Fibroblast of peridontal ligament (primary cell): ENCODE data around the gene C1QC.
"Not testable (repeated sequence)": the region's sequence is repeated elsewhere in the genome, so short reads cannot be mapped to it uniquely, and the experiment has no call there.

Experiments used
- DNase-seq: peaks from one replicate; pipeline ENCODE4 v3.0.0-alpha.2; 2010; ENCODE audit errors: extremely low read depth

C1QC gene

GRCh38 chr1:22650089-22650693 lies 6.8 kb downstream of the C1QC start:
- DNase-seq = no peak

- DNase-seq = no peak
Observed at GRCh38 chr1:22651941-22652856, 8.8 kb downstream of the C1QC start.

DNA sequence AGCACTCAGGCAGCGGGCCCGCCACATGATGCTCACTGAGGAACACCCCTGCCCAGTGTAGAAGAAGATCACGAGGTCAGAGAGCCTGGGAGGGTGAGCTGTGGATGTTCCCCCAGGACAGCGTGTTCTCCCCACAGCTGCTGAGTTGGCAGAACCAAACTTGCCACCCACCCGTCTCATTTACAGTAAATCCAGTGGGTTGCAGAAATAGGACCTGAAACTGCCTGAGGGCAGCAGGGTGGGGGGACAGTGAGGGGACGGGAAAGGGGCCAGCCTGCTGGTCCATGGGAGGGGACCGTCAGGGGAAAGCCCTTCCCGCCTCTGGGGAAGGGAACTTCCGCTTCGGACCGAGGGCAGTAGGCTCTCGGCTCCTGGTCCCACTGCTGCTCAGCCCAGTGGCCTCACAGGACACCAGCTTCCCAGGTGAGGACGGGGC lies 9.5 kb downstream of the C1QC start, which contains the start of gene C1QB:
C1QB (plus strand) TSS at position 356 of the 436 bp plus-strand sequence. CDS start 6,227 bp downstream, outside the sequence.
- DNase-seq = no peak

DNA sequence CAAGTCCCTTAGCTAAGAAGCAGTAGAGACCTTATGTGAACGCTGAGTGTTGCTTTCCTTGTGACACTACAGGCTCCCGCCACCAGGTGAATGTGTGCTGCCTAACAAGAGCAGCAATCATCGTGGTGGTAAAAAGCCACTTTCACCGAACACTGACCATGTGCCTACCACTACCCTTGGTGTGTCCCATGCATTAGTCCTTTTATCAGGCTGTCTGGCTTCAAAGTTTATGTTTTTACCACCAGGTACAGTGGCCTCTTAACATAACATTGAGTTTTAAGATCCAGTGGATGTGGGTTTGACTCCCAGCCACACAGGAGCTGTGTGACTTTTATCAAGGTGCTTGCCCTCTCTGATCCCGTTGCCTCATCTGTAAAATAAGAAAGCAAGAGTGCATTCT lies 11.3 kb downstream of the C1QC start:
- no peak for DNase-seq

- DNase-seq = no peak
Observed at GRCh38 chr1:22658385-22659163, 15.1 kb downstream of the C1QC start.

DNA sequence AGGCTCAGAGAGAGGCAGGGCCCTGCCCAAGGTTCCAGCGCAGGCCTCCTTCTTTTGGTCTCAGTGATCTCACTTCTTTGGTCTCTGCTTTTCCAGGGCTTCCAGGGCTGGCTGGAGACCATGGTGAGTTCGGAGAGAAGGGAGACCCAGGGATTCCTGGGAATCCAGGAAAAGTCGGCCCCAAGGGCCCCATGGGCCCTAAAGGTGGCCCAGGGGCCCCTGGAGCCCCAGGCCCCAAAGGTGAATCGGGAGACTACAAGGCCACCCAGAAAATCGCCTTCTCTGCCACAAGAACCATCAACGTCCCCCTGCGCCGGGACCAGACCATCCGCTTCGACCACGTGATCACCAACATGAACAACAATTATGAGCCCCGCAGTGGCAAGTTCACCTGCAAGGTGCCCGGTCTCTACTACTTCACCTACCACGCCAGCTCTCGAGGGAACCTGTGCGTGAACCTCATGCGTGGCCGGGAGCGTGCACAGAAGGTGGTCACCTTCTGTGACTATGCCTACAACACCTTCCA lies 17.3 kb downstream of the C1QC start:
- no peak for DNase-seq

DNA sequence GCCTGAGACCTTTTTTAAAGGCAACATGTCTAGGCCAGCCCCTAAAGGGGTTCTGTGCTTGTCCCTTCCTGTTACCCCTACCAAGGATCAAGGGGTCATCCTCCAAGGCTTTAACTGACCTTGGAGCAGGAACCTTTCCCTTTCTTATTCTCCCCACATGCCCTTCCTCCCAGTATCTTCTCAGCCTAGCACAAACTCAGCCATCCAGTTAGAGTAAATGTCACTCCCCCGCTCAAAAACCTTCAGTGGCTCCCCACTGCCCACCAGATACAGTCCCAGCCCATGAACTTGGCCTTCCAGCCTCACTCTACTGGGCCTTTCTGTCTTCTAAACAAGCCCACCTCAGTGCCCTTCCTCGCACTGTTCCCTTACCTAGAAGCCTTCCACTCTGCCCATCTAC lies 18.4 kb downstream of the C1QC start:
- DNase-seq = no peak

DNA sequence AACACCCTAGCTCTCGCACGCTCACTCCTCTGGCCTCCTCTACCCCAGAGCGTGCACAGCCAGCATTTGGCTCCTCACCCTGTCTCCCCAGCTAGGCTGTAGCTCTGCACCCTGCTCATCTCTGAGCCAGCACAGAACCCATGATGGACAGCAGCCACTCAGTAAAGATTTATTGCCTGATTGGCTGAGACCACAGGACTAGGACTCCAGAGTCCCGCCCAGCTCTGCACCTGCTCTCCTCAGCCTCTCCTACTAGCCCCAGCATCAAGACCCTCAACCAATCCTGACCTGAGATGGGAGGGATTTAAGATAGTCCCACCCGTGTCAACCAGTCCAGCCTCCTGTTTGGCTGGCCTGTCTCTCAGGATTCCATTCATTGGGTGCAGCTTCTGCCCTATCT lies 18.9 kb downstream of the C1QC start:
- no peak for DNase-seq

GRCh38 chr1:22662986-22663408 lies 19.6 kb downstream of the C1QC start:
- DNase-seq = no peak

GRCh38 chr1:22665752-22666151 lies 22.3 kb downstream of the C1QC start:
- peak; percentile 3 for DNase-seq

- DNase-seq = no peak
Observed at GRCh38 chr1:22666412-22666811, 23.0 kb downstream of the C1QC start.

DNA sequence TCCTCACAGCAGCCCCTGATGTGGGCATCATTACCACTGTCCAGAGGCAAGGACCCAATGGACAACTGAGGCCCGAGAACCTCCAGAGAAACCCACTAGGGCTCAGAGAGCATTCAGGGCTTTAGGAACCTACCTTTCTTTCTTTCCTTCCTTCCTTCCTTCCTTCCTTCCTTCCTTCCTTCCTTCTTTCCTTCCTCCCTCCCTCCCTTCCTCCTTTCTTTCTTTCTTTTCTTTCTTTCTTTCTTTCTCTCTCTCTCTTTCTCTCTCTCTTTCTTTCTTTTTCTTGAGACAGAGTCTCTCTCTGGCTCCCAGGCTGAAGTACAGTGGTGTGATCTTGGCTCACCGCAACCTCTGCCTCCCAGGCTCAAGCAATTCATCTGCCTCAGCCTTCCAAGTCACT lies 25.4 kb downstream of the C1QC start:
- not testable (repeated sequence) for DNase-seq

DNA sequence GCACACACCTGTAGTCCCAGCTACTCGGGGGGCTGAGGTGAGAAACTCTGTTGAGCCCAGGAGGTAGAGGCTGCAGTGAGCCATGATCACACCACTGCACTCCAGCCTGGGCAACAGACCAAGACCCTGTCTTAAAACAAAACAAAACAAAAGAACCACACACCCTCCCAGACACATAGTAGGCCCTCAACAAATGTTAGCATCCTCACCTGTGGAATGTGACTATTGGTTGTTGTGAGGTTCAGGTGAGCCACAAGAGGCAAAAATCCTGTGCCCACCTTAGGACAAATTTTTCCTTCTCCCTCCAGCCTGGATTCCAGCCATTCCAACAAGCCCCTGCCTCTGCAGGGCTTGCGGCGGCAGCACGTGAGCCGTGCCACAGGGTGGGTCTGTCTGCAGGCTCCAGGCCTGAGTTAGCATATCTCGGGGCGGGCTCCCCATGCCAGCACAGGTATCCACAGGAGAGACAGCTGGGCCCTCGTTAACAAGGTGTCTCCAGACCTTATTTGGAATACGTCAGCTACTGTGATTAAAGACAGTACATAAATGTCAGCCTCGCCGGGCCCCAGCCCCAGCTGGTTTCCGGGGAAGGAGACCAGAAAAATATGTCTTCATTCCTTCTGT lies 27.0 kb downstream of the C1QC start:
- DNase-seq = no peak

DNA sequence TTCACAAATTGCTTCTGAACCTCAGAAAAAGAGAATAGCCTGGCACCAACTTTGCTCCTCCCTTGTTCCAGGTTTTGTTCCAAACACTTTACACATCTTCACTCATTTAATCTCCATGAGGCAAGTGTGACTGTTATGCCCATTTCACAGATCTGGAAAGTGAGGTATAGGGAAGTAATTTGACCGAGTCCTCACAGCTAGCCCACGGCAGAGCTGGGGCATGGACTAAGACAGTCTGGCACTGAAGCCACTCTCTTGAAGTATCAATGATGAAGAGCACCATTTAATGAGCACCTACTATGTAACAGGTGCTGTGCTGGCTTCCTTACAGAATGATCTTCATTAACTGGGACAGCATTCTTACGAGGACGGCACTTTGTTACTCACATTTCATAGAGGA lies 28.6 kb downstream of the C1QC start:
- no peak for DNase-seq

- DNase-seq = peak; percentile 72
Observed at GRCh38 chr1:22673486-22674409, 30.3 kb downstream of the C1QC start.

- no peak for DNase-seq
Observed at GRCh38 chr1:22674410-22674749, 30.9 kb downstream of the C1QC start.

GRCh38 chr1:22676151-22676550 lies 32.7 kb downstream of the C1QC start:
- DNase-seq = not testable (repeated sequence)

DNA sequence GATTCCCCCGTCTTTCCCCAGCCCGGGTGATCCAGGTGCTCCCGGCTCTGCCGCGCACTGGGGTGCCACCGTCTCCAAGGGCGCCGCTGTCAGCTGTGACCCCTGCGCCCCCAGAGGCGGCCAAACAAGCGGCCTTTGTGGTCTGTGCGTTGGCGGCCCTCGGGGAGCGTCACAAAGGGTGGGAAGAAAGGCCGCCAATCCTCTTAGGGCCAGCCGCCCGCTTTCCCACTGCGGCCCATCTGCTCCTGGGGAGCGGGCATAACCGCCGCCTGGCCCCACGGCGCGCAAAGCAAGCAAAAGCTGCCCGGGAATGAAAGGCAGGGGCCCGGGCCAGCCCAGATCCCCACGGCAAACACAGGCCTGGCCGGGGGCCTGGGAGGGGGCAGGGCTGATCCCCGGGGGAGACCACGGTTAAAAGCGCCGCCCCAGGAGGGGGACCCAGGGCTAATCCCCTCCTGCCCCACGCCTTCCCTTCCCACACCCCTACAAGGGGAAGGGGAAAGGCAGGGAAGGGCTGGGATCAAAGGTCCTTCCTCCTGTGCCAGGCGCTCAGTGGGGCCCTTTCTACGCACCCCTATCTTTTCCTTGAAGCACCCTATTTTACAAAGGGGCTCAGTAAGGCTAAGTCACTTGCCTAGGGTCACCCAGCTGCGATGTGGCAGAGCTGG lies 33.6 kb downstream of the C1QC start:
- DNase-seq = no peak

DNA sequence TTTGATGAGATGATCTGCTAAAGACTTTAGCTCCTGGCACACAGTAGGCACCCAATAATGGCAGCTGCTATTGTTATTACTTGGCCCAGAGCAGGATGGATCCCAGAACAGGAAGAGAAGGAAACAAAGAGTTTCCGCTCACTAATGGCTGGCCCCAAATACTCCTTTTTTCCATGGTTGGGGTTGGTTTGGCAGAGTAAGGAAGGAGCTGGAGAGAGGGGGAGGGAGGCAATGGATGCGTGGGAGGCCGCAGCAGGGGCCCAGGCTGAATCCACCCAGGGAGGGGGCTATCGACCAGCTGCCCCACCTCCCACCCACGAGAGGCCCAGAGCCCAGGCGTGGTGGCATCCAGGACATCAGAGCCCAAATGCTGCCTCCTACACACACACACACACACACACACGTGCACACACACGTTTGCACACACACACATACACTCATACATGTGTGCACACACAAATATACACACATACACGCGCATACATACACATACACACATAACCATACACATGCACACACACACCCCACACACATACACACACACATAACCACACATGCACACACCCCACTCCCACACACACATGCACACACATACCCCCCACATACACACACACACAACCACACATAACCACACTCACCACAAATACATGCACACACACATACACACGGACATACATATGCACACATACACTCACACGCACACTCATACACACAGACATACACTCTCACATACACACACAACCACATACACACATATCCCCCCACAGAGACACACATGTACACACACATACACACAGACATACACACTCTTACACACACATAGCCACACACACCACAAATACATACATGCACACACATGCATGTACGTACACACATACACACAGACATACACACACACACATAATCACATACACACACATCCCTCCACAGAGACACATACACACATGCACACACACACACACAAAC lies 34.8 kb downstream of the C1QC start:
- no peak for DNase-seq
